SJSA1 (cell line): Measurements from ENCODE around the gene ERP44. TPM values are rescaled to one million over a fixed set of nuclear protein-coding genes. Genes with fewer than 3 reads are reported as not detected.
"Not testable (repeated sequence)": the region's sequence is repeated elsewhere in the genome, so short reads cannot be mapped to it uniquely, and the experiment has no call there.

Experiments used
- DNase-seq, 2 experiments: peaks; one replicate each; pipeline ENCODE4 v3.0.0-alpha.2; 2015 to 2020; ENCODE audit warnings: low spot score in 2 of 2, low read depth in 1 of 2
- H3K27ac ChIP-seq: fragments of 250-450 bp; sonication (Bioruptor Pico); 2 replicates; pipeline ENCODE4 v1.5.1; 2020; ENCODE audit warnings: mild to moderate bottlenecking, moderate library complexity
- H3K27me3 ChIP-seq: fragments of 250-450 bp; sonication (Bioruptor Pico); replicated peaks from 2 replicates; pipeline ENCODE4 v1.5.1; 2020; ENCODE audit warnings: mild to moderate bottlenecking, moderate library complexity
- H3K36me3 ChIP-seq: fragments of 250-450 bp; sonication (Bioruptor Pico); 2 replicates; pipeline ENCODE4 v1.5.1; 2020; ENCODE audit warnings: mild to moderate bottlenecking
- H3K4me1 ChIP-seq: fragments of 250-450 bp; sonication (Bioruptor Pico); replicated peaks from 2 replicates; pipeline ENCODE4 v1.6.1; 2021; ENCODE audit warnings: mild to moderate bottlenecking
- H3K4me3 ChIP-seq: fragments of 250-450 bp; sonication (Bioruptor Pico); 2 replicates; pipeline ENCODE4 v1.5.1; 2020; ENCODE audit warnings: mild to moderate bottlenecking
- H3K9me3 ChIP-seq: fragments of 250-450 bp; sonication (Bioruptor Pico); replicated peaks from 2 replicates; pipeline ENCODE4 v1.5.1; 2020; ENCODE audit warnings: mild to moderate bottlenecking
- total RNA-seq: library from RNA; depleted of rRNA; stranded (reverse); fragments of >200 nt; shearing (Covaris generic); gene quantifications from 2 replicates; pipeline ENCODE4 v1.2.3, GENCODE V29; 2014

Gene ERP44
- total RNA-seq, 1 experiment from 2014 or later: 20.6 TPM

DNA sequence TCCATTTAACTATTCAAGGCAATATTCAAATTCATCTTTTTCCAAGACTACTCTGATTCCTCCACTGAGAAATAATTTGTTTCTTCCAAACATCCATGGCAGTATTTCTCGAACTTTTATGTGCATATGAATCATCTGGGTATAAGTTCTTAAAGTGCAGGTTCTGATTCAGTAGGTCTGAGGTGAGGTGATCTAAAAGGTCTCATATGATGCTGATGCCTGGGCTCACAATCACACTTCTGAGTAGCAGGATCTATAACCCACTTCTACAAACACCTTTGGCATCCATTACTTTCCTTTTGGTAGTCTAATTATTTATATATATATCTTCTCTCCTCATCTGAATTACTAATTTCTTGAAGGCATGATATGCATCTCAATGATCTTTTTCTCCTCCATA, 7.2 kb downstream of the ERP44 start:
- Histone ChIP-seq H3K27ac (no peak overlapping the region), H3K27me3 (no peaks in the 10 kb centered on the region), H3K9me3 (no peaks in the 10 kb centered on the region), H3K4me3 (no peak overlapping the region), H3K4me1 (peaks cover 4% of the 10 kb centered on the region; the same call in 1 of the 2 replicates), H3K36me3 (no peaks in the 10 kb centered on the region)
- no peak for DNase-seq

DNA sequence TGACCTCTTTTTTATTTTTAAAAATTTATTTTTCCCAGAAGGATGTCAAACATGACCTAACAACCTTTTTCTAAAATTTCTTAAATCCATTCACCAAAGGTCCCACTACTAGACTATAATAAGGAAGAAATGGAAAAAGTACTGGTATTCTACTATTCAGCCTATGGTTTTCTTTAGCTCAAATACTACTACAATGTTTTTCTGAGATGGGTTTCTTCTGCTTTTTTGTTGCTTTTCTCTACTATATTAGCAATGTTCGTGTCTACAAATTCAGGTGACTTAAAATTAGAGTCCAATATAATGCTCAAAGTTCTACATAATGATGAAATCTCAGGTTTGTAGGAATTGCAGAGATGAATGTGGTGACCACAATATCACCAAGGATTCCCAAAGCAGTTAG, 7.9 kb downstream of the ERP44 start:
- Histone ChIP-seq H3K4me1 (peaks cover 4% of the 10 kb centered on the region; the same call in 1 of the 2 replicates), H3K4me3 (no peak overlapping the region), H3K27me3 (no peaks in the 10 kb centered on the region), H3K36me3 (no peaks in the 10 kb centered on the region), H3K9me3 (no peaks in the 10 kb centered on the region), H3K27ac (no peak overlapping the region)
- no peak for DNase-seq

GRCh38 chr9:100088202-100088601, 10.6 kb downstream of the ERP44 start:
- H3K9me3 ChIP-seq: no peaks in the 10 kb centered on the region
- H3K27ac ChIP-seq: no peak overlapping the region
- H3K4me3 ChIP-seq: no peak overlapping the region
- no peak for DNase-seq
- H3K27me3 ChIP-seq: no peaks in the 10 kb centered on the region
- peaks cover 14% of the 10 kb centered on the region for H3K4me1 ChIP-seq
- H3K36me3 ChIP-seq: no peaks in the 10 kb centered on the region

DNA sequence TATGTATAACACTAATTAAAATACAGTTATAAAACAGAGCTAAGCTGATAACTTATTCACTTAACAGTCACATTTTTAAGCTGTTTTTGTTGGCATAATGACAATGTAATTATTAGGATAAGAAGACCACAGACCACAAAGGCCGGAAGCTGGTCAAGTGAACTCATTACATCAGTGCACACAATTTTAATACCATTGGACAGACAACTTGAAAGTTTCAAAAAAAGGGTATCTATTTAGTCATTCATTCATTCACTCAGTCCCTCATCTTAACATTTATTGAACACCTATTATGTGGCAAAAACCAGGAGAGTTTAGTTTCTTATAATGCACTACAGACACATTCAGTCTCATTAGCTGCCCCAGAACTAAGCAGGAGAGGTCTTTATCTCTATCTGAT, 11.6 kb downstream of the ERP44 start:
- no peak overlapping the region for H3K27ac ChIP-seq
- no peaks in the 10 kb centered on the region for H3K36me3 ChIP-seq
- no peaks in the 10 kb centered on the region for H3K9me3 ChIP-seq
- no peak overlapping the region for H3K4me3 ChIP-seq
- no peak for DNase-seq
- peaks cover 21% of the 10 kb centered on the region for H3K4me1 ChIP-seq
- H3K27me3 ChIP-seq: no peaks in the 10 kb centered on the region

- Histone ChIP-seq H3K36me3 (no peaks in the 10 kb centered on the region), H3K4me3 (no peak overlapping the region), H3K27ac (no peak overlapping the region), H3K4me1 (peaks cover 21% of the 10 kb centered on the region), H3K9me3 (no peaks in the 10 kb centered on the region), H3K27me3 (no peaks in the 10 kb centered on the region)
- no peak for DNase-seq
These were observed 12.6 kb downstream of the ERP44 start for GRCh38 chr9:100086097-100086635.

DNA sequence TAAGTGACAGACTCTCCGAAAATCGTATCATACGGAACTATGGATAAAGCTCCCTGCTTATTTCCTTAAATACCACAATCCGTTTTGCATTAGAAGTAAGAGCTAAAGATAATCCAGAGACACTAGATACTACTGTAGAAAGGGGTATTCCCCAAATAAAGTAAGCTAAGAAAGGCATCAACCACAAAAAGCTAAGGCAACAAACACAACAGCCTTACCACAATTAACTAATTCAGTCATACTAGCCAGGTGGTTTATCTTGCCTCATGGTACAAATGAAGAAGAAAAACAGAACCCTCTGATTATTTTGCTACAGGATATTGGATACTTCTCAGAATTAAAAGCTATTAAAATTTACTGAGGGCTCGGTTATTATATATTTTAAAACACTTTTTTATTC, 14.1 kb downstream of the ERP44 start:
- H3K36me3 ChIP-seq: no peaks in the 10 kb centered on the region
- H3K27ac ChIP-seq: no peak overlapping the region
- no peak for DNase-seq
- no peak overlapping the region for H3K4me3 ChIP-seq
- H3K9me3 ChIP-seq: no peaks in the 10 kb centered on the region
- H3K4me1 ChIP-seq: peaks cover 21% of the 10 kb centered on the region
- no peaks in the 10 kb centered on the region for H3K27me3 ChIP-seq

DNA sequence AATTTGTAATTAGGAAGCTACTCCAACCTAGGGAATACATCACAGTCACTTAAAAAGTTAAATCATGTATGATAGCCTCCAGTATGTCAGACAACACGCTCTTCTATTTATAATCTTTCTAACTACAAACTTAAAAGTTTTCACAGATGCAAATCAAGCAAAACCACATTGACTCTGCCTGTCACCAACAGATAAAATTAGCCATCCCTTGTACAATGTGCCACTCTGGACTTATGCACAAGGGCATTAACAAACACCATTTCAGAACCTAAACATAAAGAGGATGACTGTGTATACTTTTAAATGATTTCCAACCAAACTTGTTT, 14.7 kb downstream of the ERP44 start:
- H3K27me3 ChIP-seq: no peaks in the 10 kb centered on the region
- H3K36me3 ChIP-seq: no peaks in the 10 kb centered on the region
- H3K9me3 ChIP-seq: no peaks in the 10 kb centered on the region
- no peak overlapping the region for H3K4me3 ChIP-seq
- H3K27ac ChIP-seq: no peak overlapping the region
- peaks cover 21% of the 10 kb centered on the region for H3K4me1 ChIP-seq
- no peak for DNase-seq

DNA sequence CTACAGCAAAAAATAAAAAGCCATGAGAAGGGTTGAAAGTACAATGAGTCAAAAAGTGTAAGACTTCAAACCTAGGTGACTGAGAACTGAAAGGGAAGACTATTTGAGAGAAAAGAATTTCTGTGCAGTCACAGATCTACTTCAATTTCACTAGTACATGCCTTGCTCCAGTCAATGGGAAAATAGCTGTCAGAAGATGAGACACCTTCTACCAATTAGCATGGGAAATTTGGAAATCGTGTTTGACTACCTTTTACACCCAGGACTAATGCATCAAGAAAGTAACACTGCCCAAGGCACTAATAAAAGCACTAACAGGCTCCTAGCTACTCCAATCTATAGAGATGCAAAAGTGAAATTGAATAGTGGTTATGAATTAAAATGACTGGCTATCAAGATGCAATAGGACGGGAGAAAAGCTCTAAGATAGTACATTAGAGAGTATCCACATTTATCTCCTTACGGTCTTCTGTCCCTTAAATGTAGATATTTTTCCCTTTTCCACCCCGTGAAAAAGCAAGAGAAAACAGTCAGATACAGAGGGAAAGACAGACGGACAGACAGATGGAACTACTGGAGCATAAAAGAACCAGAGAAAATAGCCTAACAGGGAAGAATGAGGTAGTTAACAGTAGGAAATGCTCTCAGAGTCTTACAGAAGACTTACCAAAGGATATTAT, 15.2 kb downstream of the ERP44 start:
- H3K27ac ChIP-seq: no peak overlapping the region
- no peaks in the 10 kb centered on the region for H3K9me3 ChIP-seq
- H3K4me3 ChIP-seq: no peak overlapping the region
- no peak for DNase-seq
- no peaks in the 10 kb centered on the region for H3K36me3 ChIP-seq
- H3K4me1 ChIP-seq: peaks cover 21% of the 10 kb centered on the region
- H3K27me3 ChIP-seq: no peaks in the 10 kb centered on the region

- H3K4me1 ChIP-seq: peaks cover 21% of the 10 kb centered on the region
- no peaks in the 10 kb centered on the region for H3K27me3 ChIP-seq
- no peaks in the 10 kb centered on the region for H3K9me3 ChIP-seq
- no peak overlapping the region for H3K4me3 ChIP-seq
- DNase-seq: no peak
- H3K27ac ChIP-seq: no peak overlapping the region
- H3K36me3 ChIP-seq: no peaks in the 10 kb centered on the region
These were observed 16.0 kb downstream of the ERP44 start for GRCh38 chr9:100082782-100083181.

GRCh38 chr9:100076256-100076655, 22.5 kb downstream of the ERP44 start:
- H3K36me3 ChIP-seq, H3K27ac ChIP-seq, H3K4me1 ChIP-seq, H3K27me3 ChIP-seq, DNase-seq, H3K4me3 ChIP-seq, H3K9me3 ChIP-seq: not testable (repeated sequence)

GRCh38 chr9:100074989-100075388, 23.8 kb downstream of the ERP44 start:
- DNase-seq: no peak
- no peaks in the 10 kb centered on the region for H3K36me3 ChIP-seq
- no peaks in the 10 kb centered on the region for H3K9me3 ChIP-seq
- no peak overlapping the region for H3K4me3 ChIP-seq
- H3K27ac ChIP-seq: no peak overlapping the region
- H3K4me1 ChIP-seq: no peaks in the 10 kb centered on the region
- no peaks in the 10 kb centered on the region for H3K27me3 ChIP-seq

DNA sequence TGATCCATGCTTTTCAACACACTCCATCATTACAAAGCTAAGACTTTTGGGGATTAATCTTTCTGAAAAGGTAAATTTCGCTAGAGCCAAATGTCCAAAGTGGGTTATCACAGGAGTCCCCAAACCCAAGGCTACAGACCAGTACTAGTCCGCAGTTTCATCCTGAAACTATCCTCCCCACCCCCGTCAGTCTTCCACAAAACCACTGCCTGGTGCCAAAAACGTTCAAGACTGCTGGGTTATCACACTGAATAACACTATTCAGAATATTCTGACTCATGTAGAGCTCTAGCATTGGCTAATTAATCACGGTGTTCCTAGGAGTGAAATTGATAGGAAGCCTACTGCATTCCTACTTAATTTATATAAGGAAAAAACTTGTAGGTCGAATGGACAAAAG, 24.7 kb downstream of the ERP44 start:
- H3K27me3 ChIP-seq: no peaks in the 10 kb centered on the region
- no peak overlapping the region for H3K27ac ChIP-seq
- no peak overlapping the region for H3K4me3 ChIP-seq
- DNase-seq: no peak
- no peaks in the 10 kb centered on the region for H3K9me3 ChIP-seq
- no peaks in the 10 kb centered on the region for H3K4me1 ChIP-seq
- no peaks in the 10 kb centered on the region for H3K36me3 ChIP-seq

- no peaks in the 10 kb centered on the region for H3K36me3 ChIP-seq
- H3K27ac ChIP-seq: no peak overlapping the region
- H3K27me3 ChIP-seq: no peaks in the 10 kb centered on the region
- DNase-seq: no peak
- H3K4me3 ChIP-seq: no peak overlapping the region
- no peaks in the 10 kb centered on the region for H3K9me3 ChIP-seq
- no peaks in the 10 kb centered on the region for H3K4me1 ChIP-seq
These were observed 26.0 kb downstream of the ERP44 start for GRCh38 chr9:100072805-100073204.

- no peak for DNase-seq
- Histone ChIP-seq H3K27me3 (no peaks in the 10 kb centered on the region), H3K36me3 (no peaks in the 10 kb centered on the region), H3K4me1 (peaks cover 5% of the 10 kb centered on the region; the same call in 1 of the 2 replicates), H3K27ac (no peak overlapping the region), H3K4me3 (no peak overlapping the region), H3K9me3 (no peaks in the 10 kb centered on the region)
These were observed 27.5 kb downstream of the ERP44 start for GRCh38 chr9:100071271-100071670.
